H9 (cell line): ENCODE results near the gene NPLOC4. TPM values are rescaled to one million over a fixed set of nuclear protein-coding genes. Genes with fewer than 3 reads are reported as not detected.

Experiments used
- DNase-seq: peaks from one replicate; pipeline ENCODE4 v3.0.0-alpha.2; 2017
- H2AFZ ChIP-seq: one replicate; pipeline ENCODE4 v1.6.1; 2013; ENCODE audit warnings: mild to moderate bottlenecking, low read length, control low read depth, moderate library complexity
- H2AK5ac ChIP-seq: 2 replicates; pipeline ENCODE4 v1.6.1; 2013; ENCODE audit warnings: low read length, control low read depth, mixed read lengths; ENCODE audit not compliant: insufficient read length
- H2BK120ac ChIP-seq: one replicate; pipeline ENCODE4 v1.6.1; 2013; ENCODE audit warnings: low read depth, mild to moderate bottlenecking, low read length, control low read depth, inconsistent platforms; ENCODE audit not compliant: poor library complexity, severe bottlenecking
- H2BK12ac ChIP-seq: 2 replicates; pipeline ENCODE4 v1.6.1; 2013; ENCODE audit warnings: low read length, control low read depth, mixed read lengths, low read depth; ENCODE audit not compliant: insufficient read length
- H2BK15ac ChIP-seq: 2 replicates; pipeline ENCODE4 v1.6.1; 2013; ENCODE audit warnings: low read depth, low read length, control low read depth
- H2BK20ac ChIP-seq: one replicate; pipeline ENCODE4 v1.6.1; 2013; ENCODE audit warnings: low read depth, mild to moderate bottlenecking, low read length, control low read depth, inconsistent platforms; ENCODE audit not compliant: poor library complexity, severe bottlenecking
- H2BK5ac ChIP-seq: 2 replicates; pipeline ENCODE4 v1.6.1; 2013; ENCODE audit warnings: low read length, control low read depth, mixed read lengths; ENCODE audit not compliant: insufficient read length
- H3K14ac ChIP-seq: 2 replicates; pipeline ENCODE4 v1.6.1; 2013; ENCODE audit warnings: low read length, control low read depth; ENCODE audit not compliant: insufficient read depth
- H3K18ac ChIP-seq: 2 replicates; pipeline ENCODE4 v1.6.1; 2013; ENCODE audit warnings: low read depth, mild to moderate bottlenecking, mixed read lengths, low read length, control low read depth; ENCODE audit not compliant: insufficient read length
- H3K23ac ChIP-seq: 2 replicates; pipeline ENCODE4 v1.6.1; 2013; ENCODE audit warnings: low read length, control low read depth, mixed read lengths, low read depth; ENCODE audit not compliant: insufficient read length
- H3K23me2 ChIP-seq: 2 replicates; pipeline ENCODE4 v1.6.1; 2013; ENCODE audit warnings: low read depth, mild to moderate bottlenecking, mixed read lengths, low read length, control low read depth; ENCODE audit not compliant: insufficient read length, poor library complexity, severe bottlenecking
- H3K27ac ChIP-seq: 2 replicates; pipeline ENCODE4 v1.5.1; 2013; ENCODE audit warnings: low read length, control low read depth, mixed read lengths, low read depth; ENCODE audit not compliant: insufficient read length
- H3K27me3 ChIP-seq: 2 replicates; pipeline ENCODE4 v1.6.1; 2013; ENCODE audit warnings: low read length, control low read depth, inconsistent platforms; ENCODE audit not compliant: insufficient read depth
- H3K4ac ChIP-seq: 2 replicates; pipeline ENCODE4 v1.6.1; 2013; ENCODE audit warnings: low read depth, mild to moderate bottlenecking, control low read depth, inconsistent platforms, low read length, moderate library complexity
- H3K4me1 ChIP-seq: 2 replicates; pipeline ENCODE4 v1.6.1; 2013; ENCODE audit warnings: low read length, control low read depth, inconsistent platforms; ENCODE audit not compliant: insufficient read depth
- H3K4me2 ChIP-seq: 2 replicates; pipeline ENCODE4 v1.6.1; 2013; ENCODE audit warnings: low read length, control low read depth, mixed read lengths; ENCODE audit not compliant: insufficient read length, insufficient read depth
- H3K56ac ChIP-seq: 2 replicates; pipeline ENCODE4 v1.6.1; 2013; ENCODE audit warnings: low read depth, mild to moderate bottlenecking, mixed read lengths, low read length, control low read depth; ENCODE audit not compliant: insufficient read length
- H3K79me1 ChIP-seq: 2 replicates; pipeline ENCODE4 v1.6.1; 2013; ENCODE audit warnings: low read depth, mild to moderate bottlenecking, moderate library complexity, low read length, control low read depth, inconsistent platforms; ENCODE audit not compliant: insufficient read depth, poor library complexity, severe bottlenecking
- H3K79me2 ChIP-seq: 2 replicates; pipeline ENCODE4 v1.6.1; 2013; ENCODE audit warnings: low read length, control low read depth, inconsistent platforms; ENCODE audit not compliant: insufficient read depth
- H3K9ac ChIP-seq: 2 replicates; pipeline ENCODE4 v1.6.1; 2013; ENCODE audit warnings: low read length, control low read depth, mixed read lengths; ENCODE audit not compliant: insufficient read length; ENCODE audit errors: extremely low read depth
- H3K9me3 ChIP-seq: one replicate; pipeline ENCODE4 v1.6.1; 2013; ENCODE audit warnings: low read depth, low read length, inconsistent platforms; ENCODE audit not compliant: control insufficient read depth
- H3T11ph ChIP-seq: one replicate; pipeline ENCODE4 v1.6.1; 2013; ENCODE audit warnings: mild to moderate bottlenecking, low read length, control low read depth, inconsistent platforms
- H4K20me1 ChIP-seq: one replicate; pipeline ENCODE4 v1.6.1; 2013; ENCODE audit not compliant: control insufficient read depth, insufficient read length, insufficient read depth
- H4K5ac ChIP-seq: 2 replicates; pipeline ENCODE4 v1.6.1; 2013; ENCODE audit warnings: low read depth, mild to moderate bottlenecking, mixed read lengths, low read length, control low read depth; ENCODE audit not compliant: insufficient read length
- H4K8ac ChIP-seq: replicated peaks from 2 replicates; pipeline ENCODE4 v1.6.1; 2013; ENCODE audit warnings: low read length, control low read depth, mixed read lengths, low read depth; ENCODE audit not compliant: insufficient read length
- H4K91ac ChIP-seq: 2 replicates; pipeline ENCODE4 v1.6.1; 2013; ENCODE audit warnings: low read depth, mild to moderate bottlenecking, moderate library complexity, mixed read lengths, low read length, control low read depth; ENCODE audit not compliant: insufficient read length
- H3K27ac Mint-ChIP-seq, 3 experiments: 2 replicates in 2 of 3; 3 replicates in 1 of 3; pipeline ENCODE4 v1.8.0; 2020 to 2021; ENCODE audit warnings: mixed read lengths in 3 of 3, mild to moderate bottlenecking in 1 of 3, moderate library complexity in 1 of 3
- H3K27me3 Mint-ChIP-seq: 2 replicates; pipeline ENCODE4 v1.8.0; 2021; ENCODE audit warnings: low read depth, mild to moderate bottlenecking, moderate library complexity, mixed read lengths
- H3K36me3 Mint-ChIP-seq, 3 experiments: 2 replicates in 2 of 3; 3 replicates in 1 of 3; pipeline ENCODE4 v1.8.0; 2020 to 2021; ENCODE audit warnings: low read depth in 3 of 3, mixed read lengths in 3 of 3; ENCODE audit not compliant: insufficient read depth in 1 of 3
- H3K4me1 Mint-ChIP-seq, 2 experiments: 2 replicates each; pipeline ENCODE4 v1.8.0; 2020; ENCODE audit warnings: mixed read lengths in 2 of 2
- H3K4me3 Mint-ChIP-seq, 2 experiments: 2 replicates in 1 of 2; 3 replicates in 1 of 2; pipeline ENCODE4 v1.8.0; 2020 to 2021; ENCODE audit warnings: mild to moderate bottlenecking in 2 of 2, mixed read lengths in 2 of 2, moderate library complexity in 1 of 2
- H3K9me3 Mint-ChIP-seq, 2 experiments: 2 replicates in 1 of 2; 3 replicates in 1 of 2; pipeline ENCODE4 v1.8.0; 2020; ENCODE audit warnings: mild to moderate bottlenecking in 2 of 2, mixed read lengths in 2 of 2, moderate library complexity in 1 of 2
- CTCF ChIP-seq: fragments of 200-600 bp; sonication (generic); conservative IDR thresholded peaks from 3 replicates; pipeline ENCODE4 v1.8.0; 2021; ENCODE audit warnings: antibody characterized with exemption, mild to moderate bottlenecking
- WGBS: extraction: QIAGEN DNeasy Blood & Tissue Kit; methylation state at CpG from one replicate; pipeline ENCODE4 v1.1.7; 2013; ENCODE audit warnings: missing lambda C conversion rate, low lambda C conversion rate, mixed read lengths; ENCODE audit not compliant: insufficient read length; ENCODE audit errors: extremely low coverage; 5-methylcytosine and 5-hydroxymethylcytosine counted together
- total RNA-seq: library from RNA; stranded (reverse); gene quantifications from 2 replicates; pipeline ENCODE4 v1.2.1, GENCODE V29; 2021

Gene NPLOC4
- total RNA-seq, 1 experiment from 2014 or later: 103 TPM

GRCh38 chr17:81572563-81573168 lies 64.2 kb downstream of the NPLOC4 start:
- Histone ChIP-seq H2BK12ac (no peak overlapping the region), H3K4me2 (no peak overlapping the region), H4K91ac (no peak overlapping the region), H3K14ac (no peak overlapping the region), H3K9ac (no peak overlapping the region), H2BK15ac (no peak overlapping the region), H2AFZ (no peak overlapping the region), H2AK5ac (no peak overlapping the region), H3K23ac (no peak overlapping the region), H3K4me1 (no peaks in the 10 kb centered on the region), H3K27me3 (no peaks in the 10 kb centered on the region), H2BK120ac (no peak overlapping the region), H2BK20ac (no peak overlapping the region), H3K4ac (no peak overlapping the region), H4K20me1 (peaks cover 2% of the 10 kb centered on the region), H4K5ac (no peak overlapping the region), H3K18ac (no peak overlapping the region), H3K56ac (no peak overlapping the region), H3K27ac (no peak overlapping the region), H3K23me2 (no peaks in the 10 kb centered on the region), H3K9me3 (no peaks in the 10 kb centered on the region), H3K79me2 (no peaks in the 10 kb centered on the region), H3T11ph (no peak overlapping the region), H2BK5ac (no peak overlapping the region), H3K79me1 (no peaks in the 10 kb centered on the region), H4K8ac (no peak overlapping the region)
- Mint-ChIP-seq H3K36me3 (peaks cover 29 to 84% (median 68%) of the 10 kb centered on the region in 3 experiments), H3K4me1 (no peaks in the 10 kb centered on the region), H3K27ac (no peak overlapping the region), H3K9me3 (no peaks in the 10 kb centered on the region), H3K27me3 (no peaks in the 10 kb centered on the region), H3K4me3 (no peak overlapping the region)
- no peak for DNase-seq
- TF ChIP-seq CTCF: no peak
- no CpG with 5 or more reads among the region's 12 CpGs for WGBS
